Mesothelial cell of epicardium (in vitro differentiated cells): ENCODE results near the gene KCNJ16. TPM values are rescaled to one million over a fixed set of nuclear protein-coding genes. Genes with fewer than 3 reads are reported as not detected.

Source experiments
- DNase-seq, 2 experiments: peaks; one replicate each; pipeline ENCODE4 v3.0.0; 2021; ENCODE audit warnings: low spot score in 2 of 2; ENCODE audit not compliant: unreplicated experiment in 2 of 2
- H3K27ac Mint-ChIP-seq: 2 replicates; pipeline ENCODE4 v1.8.0; 2021; ENCODE audit warnings: mixed read lengths
- H3K27me3 Mint-ChIP-seq: 2 replicates; pipeline ENCODE4 v1.8.0; 2021; ENCODE audit warnings: low read depth, mixed read lengths
- H3K36me3 Mint-ChIP-seq: 2 replicates; pipeline ENCODE4 v1.8.0; 2021; ENCODE audit warnings: mixed read lengths
- H3K4me1 Mint-ChIP-seq: 2 replicates; pipeline ENCODE4 v1.8.0; 2021; ENCODE audit warnings: mixed read lengths
- H3K4me3 Mint-ChIP-seq: 2 replicates; pipeline ENCODE4 v1.8.0; 2021; ENCODE audit warnings: mild to moderate bottlenecking, moderate library complexity, mixed read lengths
- H3K9me3 Mint-ChIP-seq: 2 replicates; pipeline ENCODE4 v1.8.0; 2021; ENCODE audit warnings: mixed read lengths
- CTCF ChIP-seq: fragments of 200-600 bp; sonication (generic); IDR thresholded peaks from one replicate; pipeline ENCODE4 v1.5.0; 2021; ENCODE audit warnings: antibody characterized with exemption; ENCODE audit not compliant: unreplicated experiment
- total RNA-seq: library from RNA; stranded (reverse); gene quantifications from 3 replicates; pipeline ENCODE4 v1.2.1, GENCODE V29; 2021

KCNJ16 gene
- 0.18 to 0.33 TPM (median 0.29 TPM) in 3 replicates for total RNA-seq

DNA sequence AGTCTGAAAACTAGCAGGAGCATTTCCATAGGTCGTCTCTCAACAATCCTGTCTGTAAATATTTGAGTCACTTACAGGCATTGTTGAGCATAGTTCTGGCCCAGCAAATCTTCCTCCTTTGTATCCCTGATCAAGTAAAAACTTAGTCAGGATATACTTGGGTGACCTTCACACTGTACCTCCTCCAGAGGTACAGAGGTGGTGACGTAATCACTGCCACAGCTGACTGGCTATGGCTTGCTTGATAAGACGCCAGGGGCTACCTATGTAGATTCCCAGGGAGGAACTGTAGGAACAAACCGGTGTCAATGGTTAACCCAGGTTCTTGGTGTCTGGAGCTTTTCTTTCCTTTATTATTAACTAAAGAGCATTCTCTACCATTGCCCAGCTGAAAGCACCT is at the start of gene KCNJ16:
TSS of gene KCNJ16 (plus strand) at position 270 of the 400 bp plus-strand sequence. CDS start 56,863 bp downstream, outside the sequence.
- H3K9me3 Mint-ChIP-seq: no peaks in the 10 kb centered on the region
- no peaks in the 10 kb centered on the region for H3K36me3 Mint-ChIP-seq
- no peak for DNase-seq
- no peak for TF ChIP-seq CTCF
- no peak within 1 kb of the TSS for H3K27ac Mint-ChIP-seq
- peaks cover 50% of the 10 kb centered on the region for H3K4me1 Mint-ChIP-seq
- H3K27me3 Mint-ChIP-seq: no peaks in the 10 kb centered on the region
- H3K4me3 Mint-ChIP-seq: no peak within 1 kb of the TSS

DNA sequence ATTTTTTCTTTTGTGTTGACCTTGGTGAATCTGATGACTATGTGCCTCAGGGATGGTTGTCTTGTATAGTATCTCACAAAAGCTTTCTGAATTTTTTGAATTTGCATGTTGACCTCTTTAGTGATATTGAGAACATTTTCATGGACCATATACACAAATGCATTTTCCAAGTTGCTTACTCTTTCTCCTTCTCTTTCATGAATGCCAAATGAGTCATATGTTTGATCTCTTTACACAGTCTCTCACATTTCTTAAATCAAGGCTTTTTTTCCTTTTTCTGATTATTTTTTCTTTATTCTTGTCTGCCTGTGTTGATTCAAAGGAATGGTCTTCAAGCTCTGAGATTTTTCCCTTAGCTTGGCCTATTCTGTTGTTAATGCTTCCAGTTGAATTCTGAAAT is 46.6 kb upstream of the KCNJ16 start:
- Mint-ChIP-seq H3K9me3 (peaks cover 32% of the 10 kb centered on the region), H3K36me3 (peaks cover 4% of the 10 kb centered on the region), H3K27ac (no peak overlapping the region), H3K4me3 (no peak overlapping the region), H3K4me1 (peaks cover 2% of the 10 kb centered on the region), H3K27me3 (no peaks in the 10 kb centered on the region)
- TF ChIP-seq CTCF: no peak
- no peak for DNase-seq

DNA sequence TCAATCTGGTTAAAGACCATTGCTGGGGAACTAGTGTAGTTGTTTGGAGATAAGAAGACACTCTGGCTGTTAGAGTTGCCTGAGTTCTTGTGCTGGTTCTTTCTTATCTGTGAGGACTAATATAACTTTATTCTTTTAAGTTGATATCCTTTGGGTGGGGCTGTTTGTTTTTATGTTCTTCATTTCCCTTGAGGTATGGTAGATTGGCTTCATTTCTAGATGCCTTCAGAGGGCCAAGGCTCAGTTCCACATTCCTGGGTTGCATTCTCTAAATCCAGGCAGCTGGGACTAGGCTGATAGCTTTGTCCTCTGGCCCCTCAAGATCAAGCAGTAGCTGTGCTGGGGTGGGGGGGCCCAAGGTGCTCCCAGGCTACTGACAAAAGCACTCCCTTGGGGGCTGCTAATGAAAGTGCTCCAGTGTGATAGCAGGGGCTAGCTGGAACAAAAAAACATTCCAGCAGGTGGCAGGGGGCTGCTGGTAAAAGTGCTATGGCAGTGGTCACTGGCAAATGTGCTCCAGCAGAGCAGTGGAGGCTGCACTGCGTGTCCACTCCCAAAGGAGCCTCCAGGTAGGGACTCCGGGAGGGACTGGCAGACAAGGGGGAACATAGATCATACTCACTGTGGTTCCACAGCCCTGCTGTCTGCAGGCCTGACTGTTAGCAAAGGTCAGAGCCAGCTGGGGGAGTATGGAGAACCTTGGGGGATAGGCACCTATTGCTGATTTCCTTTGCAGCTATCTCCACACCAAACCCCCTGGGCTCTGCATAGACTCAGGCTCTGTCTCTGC is 45.9 kb upstream of the KCNJ16 start:
- Mint-ChIP-seq H3K27me3 (no peaks in the 10 kb centered on the region), H3K4me1 (no peaks in the 10 kb centered on the region), H3K9me3 (peaks cover 32% of the 10 kb centered on the region), H3K27ac (no peak overlapping the region), H3K36me3 (peaks cover 4% of the 10 kb centered on the region), H3K4me3 (no peak overlapping the region)
- no peak for TF ChIP-seq CTCF
- no peak for DNase-seq

DNA sequence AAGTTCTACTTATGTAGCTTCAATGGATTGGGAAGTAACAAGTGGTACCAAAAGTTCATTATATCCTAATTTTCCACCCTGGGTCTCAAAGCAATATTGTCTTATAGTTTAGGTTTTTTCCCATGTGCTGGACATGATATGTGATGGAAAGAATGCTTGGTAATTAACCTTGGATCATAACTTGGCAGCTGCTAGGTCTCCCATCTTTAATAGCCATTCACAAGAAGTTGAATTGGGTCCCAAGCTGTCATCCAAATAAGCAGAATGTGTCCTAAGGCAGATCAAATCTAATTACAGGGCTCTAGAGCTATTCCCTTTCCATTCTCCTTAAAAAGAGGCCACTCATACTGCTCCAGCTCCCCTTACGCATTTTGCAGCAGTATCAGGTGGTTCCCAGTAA is 44.7 kb upstream of the KCNJ16 start:
- no peak overlapping the region for H3K27ac Mint-ChIP-seq
- no peak for TF ChIP-seq CTCF

GRCh38 chr17:70031341-70031740 is 43.7 kb upstream of the KCNJ16 start:
- no peak overlapping the region for H3K4me3 Mint-ChIP-seq
- TF ChIP-seq CTCF: no peak
- peaks cover 29% of the 10 kb centered on the region for H3K9me3 Mint-ChIP-seq
- H3K27me3 Mint-ChIP-seq: no peaks in the 10 kb centered on the region
- H3K27ac Mint-ChIP-seq: no peak overlapping the region
- H3K4me1 Mint-ChIP-seq: no peaks in the 10 kb centered on the region
- peaks cover 4% of the 10 kb centered on the region for H3K36me3 Mint-ChIP-seq
- no peak for DNase-seq

More for the DNA sequence above, 44.7 kb upstream of the KCNJ16 start:
- H3K36me3 Mint-ChIP-seq: peaks cover 4% of the 10 kb centered on the region
- H3K4me1 Mint-ChIP-seq: no peaks in the 10 kb centered on the region
- H3K4me3 Mint-ChIP-seq: no peak overlapping the region
- peaks cover 32% of the 10 kb centered on the region for H3K9me3 Mint-ChIP-seq
- no peaks in the 10 kb centered on the region for H3K27me3 Mint-ChIP-seq
- DNase-seq: no peak
